NCI-H2227 (cell line): ENCODE results near the gene OPHN1.
"Not testable (repeated sequence)": the region's sequence is repeated elsewhere in the genome, so short reads cannot be mapped to it uniquely, and the experiment has no call there.

Source experiments
- DNase-seq: peaks from one replicate; lab custom pipeline; 2025; ENCODE audit not compliant: unreplicated experiment; lab: John Stamatoyannopoulos, UW

Gene OPHN1

DNA sequence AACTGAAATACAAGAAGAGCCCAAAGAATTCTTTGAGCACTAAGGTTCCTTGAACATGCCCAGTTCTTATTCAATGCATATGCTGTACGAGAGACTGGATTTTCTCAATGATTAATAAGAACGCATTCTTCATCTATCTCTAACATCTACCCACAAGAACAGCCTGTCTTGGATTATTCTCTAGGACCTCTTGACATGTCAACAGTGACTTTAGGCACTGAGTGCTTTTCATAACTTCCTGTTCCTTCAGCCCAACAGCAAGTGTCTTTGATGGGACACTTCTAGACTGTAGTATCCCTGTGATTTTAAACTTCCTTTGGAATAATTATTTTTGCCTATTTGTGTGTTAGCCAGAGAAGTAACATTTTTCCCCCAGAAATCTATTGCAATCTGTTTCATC, 69.3 kb downstream of the OPHN1 start:
- DNase-seq: no peak

GRCh38 chrX:68358679-68359078, 74.6 kb downstream of the OPHN1 start:
- DNase-seq: no peak

- DNase-seq: no peak
Observed at GRCh38 chrX:68355629-68355920, 77.7 kb downstream of the OPHN1 start.

DNA sequence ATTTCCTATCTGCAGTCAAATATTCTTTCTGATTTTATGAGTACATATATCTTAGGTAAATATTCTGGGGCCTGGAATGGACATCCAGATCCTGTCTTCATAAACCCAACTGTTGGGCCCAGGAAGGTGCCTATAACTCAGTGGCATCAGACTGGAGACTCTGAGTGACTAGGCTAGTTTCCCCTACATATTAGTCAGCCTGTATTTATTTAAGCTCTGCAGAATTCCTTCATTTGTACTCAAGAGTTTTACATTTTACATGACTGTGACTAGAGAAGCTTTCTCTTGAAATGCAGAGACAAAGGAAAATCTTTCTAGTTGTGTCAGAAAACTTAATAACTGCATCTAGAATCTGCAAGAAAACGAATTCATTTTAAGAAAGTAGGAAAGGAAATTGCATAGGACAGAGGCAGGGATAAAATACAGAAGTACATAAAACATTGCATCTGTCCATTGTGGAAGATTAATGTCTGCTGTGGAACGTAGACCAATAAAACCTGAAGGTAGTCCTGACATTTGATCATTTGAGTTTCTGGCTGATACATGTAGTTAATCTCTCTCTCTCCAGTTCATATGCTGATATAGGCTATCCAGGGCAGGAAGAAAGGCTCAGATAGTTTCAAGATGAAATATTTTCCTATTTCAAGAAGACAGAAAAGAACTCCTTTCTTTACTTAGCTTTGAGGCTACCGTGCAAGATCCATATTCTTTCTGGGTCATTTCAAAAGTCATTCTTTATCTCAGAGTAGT, 78.2 kb downstream of the OPHN1 start:
- no peak for DNase-seq

DNA sequence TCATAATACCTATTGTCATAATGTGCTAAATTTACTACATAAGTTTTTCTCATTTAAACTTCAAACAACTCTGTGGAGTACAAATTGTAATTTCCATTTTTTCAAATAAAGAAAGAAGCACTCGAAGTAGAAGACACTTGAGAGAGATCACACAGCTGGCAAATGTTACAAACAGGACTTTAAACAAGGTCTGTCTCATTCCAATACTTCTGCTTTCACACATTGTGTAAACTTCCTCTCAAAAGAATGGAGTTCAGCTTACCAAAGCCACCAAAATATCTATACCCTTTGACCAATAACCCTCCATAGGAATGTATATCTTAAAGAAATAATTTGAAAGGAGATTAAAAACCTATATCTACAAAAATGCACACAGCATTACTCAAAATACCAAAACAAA, 88.3 kb downstream of the OPHN1 start:
- no peak for DNase-seq

DNA sequence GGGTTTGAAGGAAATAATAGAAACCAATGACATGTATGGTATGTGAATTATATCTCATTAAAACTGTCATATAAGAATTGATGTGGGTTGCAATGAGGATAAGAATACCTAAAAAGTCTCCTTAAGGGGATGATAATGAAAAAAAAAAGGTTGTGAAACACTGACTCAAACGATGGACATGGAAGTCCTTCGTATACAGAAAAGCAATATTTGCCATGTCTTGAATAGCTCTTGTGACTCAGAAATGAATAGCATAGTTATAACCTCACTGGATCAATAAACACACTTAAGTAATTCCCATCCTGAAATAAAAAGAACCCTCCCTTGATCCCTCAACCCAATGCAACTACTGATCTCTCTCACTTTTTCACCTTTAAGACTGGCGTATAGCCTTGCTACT, 89.7 kb downstream of the OPHN1 start:
- DNase-seq: no peak

DNA sequence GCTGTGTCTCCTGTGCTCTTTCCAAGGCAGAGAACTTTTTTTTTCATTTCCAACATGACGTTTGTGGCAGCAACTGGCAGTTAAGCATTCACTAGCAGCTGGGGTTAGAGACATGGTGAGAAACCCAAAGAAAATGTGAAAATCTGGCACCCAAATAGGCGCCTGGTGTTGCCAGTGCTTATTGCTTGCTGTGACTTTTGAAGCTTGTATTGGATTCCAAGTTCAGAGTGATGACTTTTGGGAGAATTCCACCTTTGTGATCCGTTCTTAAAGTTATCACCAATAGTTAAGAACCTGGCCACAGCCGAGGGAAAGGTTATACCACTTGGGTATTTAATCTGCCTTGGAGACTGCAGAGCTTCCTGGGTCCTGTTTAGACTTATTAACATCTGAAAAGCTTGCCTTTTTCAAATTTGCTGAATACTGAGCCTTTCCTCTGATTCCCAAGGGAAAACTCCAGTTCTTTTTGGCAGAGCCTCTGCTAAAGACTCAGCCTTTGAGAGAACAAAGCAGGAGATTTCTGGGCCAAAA, 101.0 kb downstream of the OPHN1 start:
- DNase-seq: no peak

- DNase-seq: not testable (repeated sequence)
Observed at GRCh38 chrX:68326841-68327240, 106.5 kb downstream of the OPHN1 start.

DNA sequence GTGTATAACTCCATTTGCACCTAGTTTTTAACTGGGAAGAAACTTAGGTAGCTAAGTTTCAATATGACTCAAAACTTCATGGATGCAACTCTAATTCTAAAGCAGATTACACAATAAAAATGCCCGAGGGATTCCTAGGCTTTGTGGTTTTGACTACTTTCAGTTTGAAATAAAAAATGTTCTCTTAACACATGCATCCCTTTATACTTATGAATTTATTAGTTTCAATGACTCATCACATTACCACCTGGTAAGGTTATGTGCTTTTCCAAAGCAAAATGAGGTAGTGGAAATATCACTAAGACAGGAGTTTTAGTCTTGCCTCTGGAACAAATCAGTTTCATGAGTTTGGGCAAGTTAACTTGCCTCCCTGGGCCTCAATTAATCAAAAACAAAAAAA, 125.5 kb downstream of the OPHN1 start:
- no peak for DNase-seq

DNA sequence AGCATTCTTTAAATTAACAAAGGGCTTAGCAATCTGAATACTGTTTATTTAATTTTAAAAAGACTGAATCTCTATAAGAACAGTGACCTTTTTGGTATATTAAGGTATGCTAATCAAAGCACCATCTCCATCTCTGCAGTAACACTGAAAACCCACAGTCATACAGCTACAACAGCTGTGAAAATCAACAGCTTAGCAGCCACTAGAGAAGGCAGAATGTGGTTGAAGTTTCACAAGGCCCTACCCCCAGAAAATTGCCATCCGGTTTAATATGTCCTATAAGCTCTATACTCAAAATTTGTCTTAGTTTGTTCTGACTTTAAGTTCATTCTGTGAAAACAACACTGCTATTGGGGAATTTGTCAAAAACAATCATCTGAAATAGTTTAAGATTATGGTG, 128.7 kb downstream of the OPHN1 start:
- no peak for DNase-seq

DNA sequence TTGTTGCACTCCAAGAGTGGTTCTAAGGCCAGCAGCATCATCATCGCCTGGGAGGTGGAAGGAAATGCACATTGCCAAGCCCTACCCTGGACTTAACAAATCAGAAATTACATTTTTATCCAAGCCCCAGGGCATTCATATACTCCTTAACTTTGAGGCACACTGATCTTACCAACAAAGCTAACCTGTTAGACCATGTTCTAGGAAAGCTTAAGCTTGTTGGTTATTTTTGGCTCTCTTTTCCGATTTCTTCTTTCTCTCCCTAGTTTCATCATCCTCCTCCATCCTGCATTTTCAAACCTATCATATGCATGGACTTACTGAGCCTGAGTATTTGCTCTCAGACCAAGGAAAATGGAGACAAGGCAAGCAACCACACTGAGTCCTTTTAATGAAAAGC, 133.4 kb downstream of the OPHN1 start:
- DNase-seq: no peak

DNA sequence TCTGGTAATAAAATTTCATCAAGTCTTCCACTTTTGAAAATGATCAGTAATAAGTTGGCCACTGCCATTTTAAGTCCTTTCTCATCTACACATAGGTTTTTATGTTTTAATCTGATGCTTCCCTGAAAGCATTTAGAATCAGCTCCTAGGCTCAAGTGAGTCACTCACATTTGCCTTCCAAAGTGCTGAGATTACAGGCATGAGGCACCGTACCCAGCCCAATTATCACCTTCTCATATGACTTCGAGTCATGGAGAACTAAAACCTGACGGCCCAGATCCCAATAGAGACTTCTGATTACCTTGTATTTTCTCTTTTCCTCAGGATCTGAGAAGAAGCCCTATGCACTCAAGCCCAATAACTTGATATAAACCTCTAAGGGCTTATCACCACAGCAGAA, 140.8 kb downstream of the OPHN1 start:
- no peak for DNase-seq

DNA sequence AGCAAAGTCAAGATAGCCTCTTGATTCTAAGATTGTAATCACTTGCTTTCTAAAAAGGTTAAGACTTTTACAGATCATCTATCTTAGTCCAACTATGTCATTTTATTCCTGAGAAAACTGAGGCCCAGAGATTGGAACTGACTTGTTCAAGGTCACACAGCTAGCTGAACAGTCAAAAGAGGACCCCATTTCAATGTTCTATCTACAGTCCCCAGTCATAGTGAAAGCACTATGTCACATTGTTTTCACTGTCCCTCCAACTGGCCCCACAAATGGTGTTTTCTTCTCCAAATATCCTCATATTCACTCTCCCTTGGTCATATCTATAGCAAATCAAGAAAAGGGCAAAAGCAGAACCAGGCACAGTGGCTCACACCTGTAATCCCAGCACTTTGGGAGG, 145.2 kb downstream of the OPHN1 start:
- no peak for DNase-seq

GRCh38 chrX:68287419-68287818, 145.9 kb downstream of the OPHN1 start:
- DNase-seq: no peak

DNA sequence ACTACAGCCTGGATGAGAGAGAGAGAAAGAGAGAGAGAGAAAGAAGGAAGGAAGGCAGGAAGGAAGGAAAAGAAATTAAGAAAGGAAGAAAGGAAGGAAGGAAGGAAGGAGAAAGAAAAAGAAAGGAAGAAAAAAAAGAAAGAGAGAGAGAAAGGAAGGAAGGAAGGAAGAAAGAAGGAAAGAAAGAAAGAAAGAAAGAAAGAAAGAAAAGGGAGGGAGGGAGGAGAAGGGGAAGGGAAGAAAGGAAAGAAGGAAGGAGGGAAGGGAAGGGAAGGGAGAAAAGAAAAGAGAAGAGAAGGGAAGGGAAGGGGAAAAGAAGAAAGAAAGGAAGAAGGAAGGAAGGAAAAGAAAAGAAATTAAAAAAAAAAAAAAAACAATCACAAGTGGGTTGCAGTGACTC, 146.3 kb downstream of the OPHN1 start:
- no peak for DNase-seq

DNA sequence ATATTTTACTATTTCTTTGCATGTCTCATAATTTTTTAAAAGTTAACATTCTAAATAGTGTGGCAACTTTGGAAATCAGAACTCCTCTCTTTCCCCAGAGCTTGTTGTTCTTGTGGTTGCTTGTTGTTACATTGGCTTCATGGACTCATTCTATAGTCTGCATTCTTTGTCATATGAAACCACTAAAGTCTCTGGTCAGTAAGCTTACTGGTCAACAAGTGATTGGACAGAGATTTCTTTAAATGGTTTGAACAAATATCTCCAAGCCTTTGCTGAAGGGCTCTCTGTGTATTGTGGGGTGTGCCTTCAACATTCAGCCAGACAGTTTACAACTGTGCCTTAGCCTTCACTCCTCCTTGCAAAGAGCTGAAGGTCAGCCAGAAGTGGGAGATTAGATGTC, 147.2 kb downstream of the OPHN1 start:
- DNase-seq: no peak

GRCh38 chrX:68284281-68284904, 148.9 kb downstream of the OPHN1 start:
- DNase-seq: no peak

DNA sequence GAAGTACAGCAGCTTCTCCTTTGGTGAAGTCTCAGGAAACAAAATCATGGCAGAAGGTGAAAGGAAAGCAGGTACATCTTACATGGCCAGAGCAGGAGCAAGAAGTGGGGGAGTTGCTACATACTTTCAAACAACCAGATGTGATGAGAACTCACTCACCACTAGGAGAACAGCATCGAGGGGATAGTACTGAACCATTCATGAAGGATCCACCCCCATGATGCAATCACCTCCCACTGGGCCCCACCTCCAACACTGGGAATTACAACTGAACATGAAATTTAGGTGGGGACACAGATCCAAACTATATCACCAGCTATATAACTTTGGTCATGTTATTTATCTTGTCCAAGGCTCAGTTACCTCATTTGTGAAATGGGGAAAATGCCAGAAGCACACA, 159.4 kb downstream of the OPHN1 start:
- no peak for DNase-seq

DNA sequence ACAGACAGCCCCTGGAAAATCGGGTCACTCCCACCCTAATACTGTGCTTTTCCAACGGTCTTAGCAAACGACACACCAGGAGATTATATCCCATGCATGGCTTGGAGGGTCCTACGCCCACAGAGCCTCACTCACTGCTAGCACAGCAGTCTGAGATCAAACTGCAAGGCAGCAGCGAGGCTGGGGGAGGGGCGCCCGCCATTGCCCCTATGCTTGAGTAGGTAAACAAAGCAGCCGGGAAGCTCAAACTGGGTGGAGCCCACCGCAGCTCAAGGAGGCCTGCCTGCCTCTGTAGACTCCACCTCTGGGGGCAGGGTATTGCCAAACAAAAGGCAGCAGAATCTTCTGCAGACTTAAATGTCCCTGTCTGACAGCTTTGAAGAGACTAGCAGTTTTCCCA, 168.5 kb downstream of the OPHN1 start:
- DNase-seq: not testable (repeated sequence)

DNA sequence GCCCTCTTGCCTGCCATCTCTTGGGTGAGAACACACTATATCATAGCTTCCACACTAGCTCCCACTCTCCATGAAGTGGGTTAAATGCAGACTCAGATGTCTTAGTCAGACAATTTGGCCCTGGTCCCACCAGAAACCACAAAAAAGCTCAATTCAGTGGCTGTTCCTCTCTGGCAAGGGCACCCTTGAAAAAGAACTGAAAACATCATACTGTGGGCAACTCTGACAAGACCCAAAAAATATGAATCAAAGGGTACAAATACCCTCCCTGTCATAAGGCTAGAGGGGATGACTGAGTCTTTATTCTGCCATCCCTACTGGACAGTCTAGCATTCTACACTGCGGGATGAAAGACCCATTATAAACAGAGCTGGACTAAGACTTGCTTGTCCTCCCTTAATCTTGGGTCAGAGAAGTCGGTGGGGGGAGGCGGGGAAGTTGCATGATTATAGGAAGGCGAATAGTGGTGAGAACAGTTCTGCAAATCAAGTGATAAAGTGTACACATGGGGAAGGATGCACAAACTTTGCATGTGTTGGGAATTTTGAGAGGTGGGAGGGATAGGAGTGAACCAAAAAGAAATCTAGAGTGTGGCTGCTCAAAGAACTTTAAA, 172.1 kb downstream of the OPHN1 start:
- DNase-seq: no peak

DNA sequence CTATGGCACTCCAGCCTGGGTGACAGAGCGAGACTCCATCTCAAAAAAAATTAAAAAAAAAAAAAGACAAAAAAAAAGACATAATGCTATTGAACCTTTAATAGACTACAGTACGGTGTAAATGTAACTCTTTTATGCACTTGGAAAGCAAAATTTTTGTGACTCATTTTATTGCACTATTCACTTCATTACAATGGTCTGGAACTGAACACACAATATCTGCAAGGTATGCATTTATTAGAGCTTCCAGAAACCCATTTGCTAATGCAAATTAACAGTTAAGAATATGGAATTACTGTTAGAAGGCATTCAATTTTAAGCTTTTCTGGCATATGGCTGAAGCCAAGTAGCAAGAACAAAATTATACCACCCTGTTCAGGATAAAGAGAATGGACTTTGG, 176.3 kb downstream of the OPHN1 start:
- no peak for DNase-seq
